Measurements from ENCODE around the gene PARP14.

PARP14 gene

GRCh38 chr3:122770521-122771202 is 90.0 kb downstream of the PARP14 start:
- no peak for DNase-seq

GRCh38 chr3:122772827-122773226 is 92.2 kb downstream of the PARP14 start:
- DNase-seq = no peak

- DNase-seq = no peak
These were observed 93.4 kb downstream of the PARP14 start for GRCh38 chr3:122773944-122774509.

- no peak for DNase-seq
These were observed 93.9 kb downstream of the PARP14 start for GRCh38 chr3:122774564-122774963.

- no peak for DNase-seq
These were observed 96.2 kb downstream of the PARP14 start for GRCh38 chr3:122776675-122777468.

GRCh38 chr3:122777563-122777962 is 96.9 kb downstream of the PARP14 start:
- DNase-seq = no peak
